GM18868 (cell line): Measurements from ENCODE around the gene EME2.

Experiments used
- ATAC-seq: cut with Tn5 transposase; IDR thresholded peaks from one replicate; pipeline ENCODE4 v1.9.1; 2021; ENCODE audit warnings: mild to moderate bottlenecking, moderate library complexity; ENCODE audit not compliant: unreplicated experiment

Gene EME2

DNA sequence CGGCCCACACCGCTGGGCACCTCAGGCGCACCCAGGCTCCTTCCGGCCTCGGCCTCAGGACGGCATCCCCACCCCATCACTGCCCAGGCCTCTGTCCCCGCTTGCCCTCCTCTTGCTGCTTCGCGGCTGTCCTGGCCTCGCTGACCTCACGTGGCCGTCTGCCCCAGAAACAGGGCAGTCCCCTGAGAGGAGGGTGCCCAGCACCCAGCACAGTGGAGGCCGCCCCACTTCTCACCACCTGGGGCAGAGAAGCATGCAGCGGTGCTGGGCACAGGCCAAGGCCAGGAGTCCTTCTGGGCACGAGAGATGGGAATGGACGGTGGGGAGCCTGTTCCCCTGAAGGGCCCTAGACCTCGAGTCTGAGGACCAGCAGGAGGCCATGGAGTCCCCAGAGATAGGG lies 45.1 kb downstream of the EME2 start:
- no peak for ATAC-seq

DNA sequence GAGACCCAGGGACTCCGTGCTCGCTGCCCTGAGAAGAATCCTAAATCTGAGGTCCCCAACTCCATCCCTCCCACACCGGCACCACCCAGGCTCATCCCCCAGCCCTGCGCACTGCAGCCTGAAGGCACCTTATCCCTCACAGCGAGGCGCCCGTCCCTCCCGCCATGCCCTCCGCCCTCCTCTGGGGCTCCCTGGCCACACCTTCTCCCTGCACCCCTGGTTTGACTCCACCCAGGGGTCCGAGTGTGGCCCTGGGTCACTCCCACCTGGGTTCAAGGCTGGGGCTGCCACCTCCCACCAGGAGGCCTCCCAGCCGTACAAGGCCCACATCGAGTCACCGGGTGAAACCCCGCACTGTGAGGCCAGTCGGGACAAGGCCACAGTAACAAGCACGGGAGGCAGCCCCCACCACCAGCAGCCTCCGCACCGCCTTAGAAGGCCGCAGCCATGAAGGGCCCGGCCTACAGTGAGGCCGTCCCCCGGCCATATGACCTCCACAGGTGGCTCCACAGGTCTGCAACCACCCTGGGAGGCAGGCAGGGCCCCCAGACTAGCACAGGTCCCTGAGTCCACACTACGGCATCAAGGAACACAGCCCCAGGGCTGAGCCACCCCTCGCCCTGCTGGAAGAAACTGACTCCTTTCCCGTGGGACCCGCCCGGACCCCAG lies 45.7 kb downstream of the EME2 start:
- no peak for ATAC-seq

DNA sequence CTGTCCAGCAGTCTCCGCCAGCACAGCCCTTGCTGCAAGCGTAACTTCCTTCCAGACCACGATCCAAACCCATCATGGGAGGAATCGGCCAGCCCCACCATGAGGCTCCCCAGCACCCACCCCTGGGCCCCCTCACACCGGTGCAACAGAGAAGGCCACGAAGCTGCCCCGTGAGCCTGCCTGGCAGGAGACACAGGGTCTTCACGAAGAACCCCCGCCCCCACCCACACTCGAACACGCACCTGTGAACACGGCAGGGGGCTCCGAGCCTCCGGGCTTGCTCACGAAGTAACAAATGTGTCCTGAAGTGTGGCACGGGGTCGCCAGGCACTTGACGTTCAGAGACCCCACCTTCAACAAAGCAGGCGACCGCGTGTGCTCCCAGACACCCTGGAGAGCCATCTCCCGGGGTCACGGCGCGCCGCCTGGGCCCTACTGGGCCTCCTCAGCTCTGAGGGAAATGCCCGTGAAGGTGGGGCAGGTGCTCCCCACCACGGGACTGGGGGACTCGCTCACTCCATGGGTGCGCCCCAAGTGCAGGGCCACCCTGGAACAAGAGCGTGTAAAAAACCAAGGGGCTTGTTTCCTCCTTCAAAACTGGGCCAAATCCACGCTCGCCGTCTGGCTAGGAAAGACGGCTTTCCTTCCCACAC lies 46.4 kb downstream of the EME2 start:
- no peak for ATAC-seq

DNA sequence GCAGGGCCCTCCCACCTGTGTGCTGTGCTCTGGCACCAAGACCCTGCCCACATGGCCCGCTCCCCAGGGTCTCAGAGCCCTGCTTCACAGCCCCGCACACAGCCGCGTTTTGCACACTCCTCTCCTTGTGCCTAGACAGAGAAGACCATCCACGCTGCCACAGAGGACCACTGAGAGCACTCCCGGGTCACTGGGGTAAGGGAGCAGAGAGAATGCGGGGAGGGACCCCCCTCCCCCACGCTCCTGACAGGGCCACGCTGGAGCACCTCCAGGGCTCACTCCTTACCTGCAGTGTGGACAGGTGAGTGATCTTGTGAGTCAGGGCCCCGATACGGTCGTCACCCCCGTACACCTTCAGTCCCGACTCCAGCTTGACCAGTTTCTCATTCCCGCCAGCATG lies 47.0 kb downstream of the EME2 start:
- ATAC-seq = no peak

DNA sequence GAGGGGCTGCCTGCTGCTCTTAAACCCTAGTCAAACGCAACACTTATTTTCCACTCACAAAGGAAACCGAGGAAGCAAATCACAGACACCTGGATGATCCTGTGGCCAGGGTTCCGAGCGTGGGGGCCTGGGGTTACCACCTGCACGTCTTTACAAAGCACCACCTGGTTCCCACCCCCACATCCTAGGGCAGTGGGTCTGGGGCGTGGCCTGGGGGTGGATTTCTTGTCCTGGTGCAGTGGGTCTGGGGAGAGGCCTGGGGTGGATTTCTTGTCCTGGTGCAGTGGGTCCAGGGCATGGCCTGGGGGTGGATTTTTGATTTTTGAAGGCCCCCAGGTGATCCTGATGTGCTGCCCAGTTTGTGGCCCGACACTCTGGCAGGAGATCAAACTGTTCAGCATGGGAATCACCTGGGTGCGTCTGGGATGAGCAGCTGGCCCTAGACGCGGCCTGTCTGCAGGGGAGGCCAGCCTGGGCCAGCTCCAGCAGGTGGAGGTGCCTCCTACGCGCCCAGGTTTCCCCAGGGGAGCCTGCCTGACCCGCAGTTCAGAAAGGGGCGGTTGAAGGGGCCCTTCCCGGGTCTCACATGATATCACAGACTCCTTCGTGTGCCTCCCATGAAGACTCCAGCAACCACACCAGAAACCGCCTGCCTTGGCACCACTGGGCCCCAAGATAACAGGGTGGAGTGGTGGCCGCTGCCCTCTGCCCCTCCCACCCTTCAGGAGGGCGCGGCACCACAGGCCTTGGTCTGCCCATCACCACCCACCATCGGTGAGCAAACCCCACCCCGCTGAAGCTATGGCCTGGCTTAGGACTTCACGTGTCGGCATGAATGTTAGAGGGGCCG lies 47.7 kb downstream of the EME2 start:
- ATAC-seq = no peak

DNA sequence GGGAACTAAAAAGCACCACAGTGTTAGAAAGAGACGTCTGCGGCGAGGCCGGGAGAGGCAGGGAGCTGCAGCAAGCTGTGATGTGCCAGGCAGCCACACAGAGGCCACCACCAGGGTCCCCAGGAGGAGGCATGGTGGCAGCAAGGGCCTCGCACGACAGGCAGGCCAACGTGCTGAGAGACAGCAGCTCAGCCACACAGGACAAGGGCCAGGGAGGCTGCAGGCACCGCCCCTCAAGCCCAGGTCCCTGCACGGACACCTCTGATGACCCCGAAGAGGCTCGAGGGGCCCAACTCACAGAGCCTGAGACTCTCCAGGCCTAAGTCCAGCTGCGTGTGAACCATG lies 48.3 kb downstream of the EME2 start:
- ATAC-seq = no peak

DNA sequence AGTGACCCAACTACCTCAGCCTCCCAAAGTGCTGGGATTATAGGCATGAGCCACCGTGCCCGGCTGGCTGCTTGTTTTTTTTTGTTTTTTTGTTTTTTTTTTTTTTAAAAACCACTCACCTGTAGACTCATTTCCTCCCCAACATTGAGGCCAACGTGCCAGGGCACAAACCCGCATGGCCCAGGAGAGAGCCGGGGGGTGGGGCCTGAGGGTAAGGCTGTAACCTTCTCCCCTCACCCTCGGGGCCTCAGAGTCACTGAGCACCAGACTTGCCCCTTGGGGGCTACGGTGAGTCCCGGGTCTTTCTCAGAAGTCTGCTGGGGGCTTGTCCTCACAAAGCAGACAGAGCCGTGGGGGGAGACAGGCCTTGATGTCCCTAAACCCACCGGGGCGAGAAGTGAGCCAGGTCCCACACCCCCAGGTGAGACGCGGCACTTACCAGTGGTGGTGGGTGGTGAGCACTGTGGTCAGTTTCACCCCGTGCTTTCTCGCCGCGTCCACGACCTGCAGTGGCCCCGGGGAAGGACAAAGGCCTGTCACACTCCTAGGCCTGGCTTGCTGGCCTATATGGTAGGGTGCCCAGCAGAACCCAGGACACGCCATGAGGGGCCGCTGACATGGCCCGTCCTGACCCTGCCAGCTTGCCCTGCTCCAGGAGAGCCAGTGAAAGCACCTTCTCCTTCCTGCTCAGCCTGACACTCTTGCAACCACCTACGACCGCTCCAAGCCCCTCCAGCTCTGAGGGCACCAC lies 49.4 kb downstream of the EME2 start:
- ATAC-seq = no peak

DNA sequence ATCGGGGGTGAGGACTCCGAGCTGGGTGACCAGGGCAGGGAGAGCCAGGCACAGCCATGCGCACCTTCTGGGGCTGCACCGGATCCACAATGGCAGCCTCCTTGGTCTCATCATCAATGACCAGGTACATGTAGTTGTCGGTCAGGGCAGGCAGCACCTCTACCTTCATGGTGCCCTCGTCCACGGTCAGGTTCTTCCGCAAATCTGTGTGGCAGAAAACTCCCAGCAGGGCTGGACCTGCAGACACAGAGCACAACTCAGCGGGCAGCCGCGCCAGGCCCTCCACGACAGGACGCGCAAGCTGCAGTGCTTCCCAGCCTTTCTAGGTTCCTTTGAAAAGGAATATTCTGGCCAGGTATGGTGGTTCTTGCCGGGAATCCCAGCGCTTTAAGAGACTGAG lies 50.2 kb downstream of the EME2 start:
- no peak for ATAC-seq

DNA sequence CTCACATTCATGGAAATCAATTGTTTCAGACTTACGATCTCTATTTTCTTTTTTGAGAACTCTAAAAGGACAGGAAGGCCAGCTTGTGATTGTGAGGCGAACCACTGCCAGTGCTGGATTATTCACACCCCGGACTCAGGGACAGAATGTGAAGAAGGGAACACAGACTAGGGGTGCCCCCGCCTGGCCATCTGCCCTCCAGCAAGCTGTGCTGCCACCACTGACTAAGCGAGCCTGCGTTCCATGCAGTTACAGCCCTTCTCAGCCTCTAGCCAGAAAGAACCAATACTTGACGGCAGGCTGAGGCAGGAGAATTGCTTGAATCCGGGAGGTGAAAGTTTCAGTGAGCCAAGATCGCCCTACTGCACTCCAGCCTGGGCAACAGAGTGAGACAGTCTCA lies 51.2 kb downstream of the EME2 start:
- no peak for ATAC-seq

DNA sequence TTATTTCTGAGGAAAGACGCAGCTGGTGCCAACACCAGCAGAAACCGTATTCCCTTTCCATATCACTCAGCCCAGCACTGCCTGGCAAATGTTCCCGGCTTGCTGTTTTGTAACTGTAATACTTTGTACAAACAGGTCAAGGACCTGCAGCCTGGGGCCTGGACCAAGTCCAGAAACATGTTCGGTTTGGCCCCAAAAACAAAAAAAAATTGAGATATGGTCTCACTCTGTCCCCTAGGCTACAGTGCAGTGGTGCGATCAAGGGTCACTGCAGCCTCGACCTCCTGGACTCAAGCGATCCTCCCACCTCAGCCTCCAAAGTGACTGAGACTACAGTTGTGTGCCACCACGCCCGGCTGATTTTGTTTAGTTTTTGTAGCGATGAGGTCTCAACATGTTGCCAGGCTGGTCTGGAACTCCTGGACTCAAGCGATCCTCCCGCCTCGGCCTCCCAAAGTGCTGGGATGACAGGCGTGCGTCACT lies 52.8 kb downstream of the EME2 start:
- no peak for ATAC-seq
